ENCODE measurements around the gene CHRNB2. TPM values are rescaled to one million over a fixed set of nuclear protein-coding genes. Genes with fewer than 3 reads are reported as not detected.

Gene CHRNB2
- total and polyA plus RNA-seq, 2 of the 4 experiments (the other 2 are of a cell fraction), result under 0.01 to 0.03 TPM

DNA sequence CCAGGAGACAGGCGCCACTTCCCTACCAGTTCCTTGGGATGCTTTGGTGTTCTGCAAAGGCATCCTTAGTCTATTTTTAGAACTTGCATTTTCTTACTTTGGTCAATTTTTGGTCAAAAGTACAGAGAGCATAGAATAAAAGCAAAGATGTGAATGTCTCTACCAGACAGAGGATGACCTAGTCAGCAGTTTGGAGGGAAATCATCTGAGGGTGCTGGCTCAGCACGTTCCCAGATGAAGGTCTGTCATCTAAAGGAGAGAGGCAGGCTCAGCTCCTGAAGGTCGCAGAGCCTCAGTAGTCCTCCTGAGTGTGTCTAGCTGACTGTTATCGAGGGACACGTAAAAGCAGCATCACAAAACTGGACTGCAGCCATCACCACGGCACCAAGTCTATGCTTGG, 15.3 kb downstream of the CHRNB2 start:
- H3K9me1 ChIP-seq (ENCODE audit: insufficient read depth, low read length), result peaks cover 11% of the 10 kb centered on the region
- H3K79me1 ChIP-seq (ENCODE audit: low read depth in 1 of 2, low read length in 2 of 2), result peaks cover 5 to 38% of the 10 kb centered on the region in 2 experiments; a peak in 3 of 4 replicates
- no peak overlapping the region for H2BK120ac ChIP-seq (ENCODE audit: low read depth, low read length)
- no peak overlapping the region for H4K5ac ChIP-seq (ENCODE audit: low read depth, low read length)
- H3K4ac ChIP-seq (ENCODE audit: low read depth, low read length), result no peak overlapping the region
- no peak overlapping the region for H3K14ac ChIP-seq (replicated peaks; ENCODE audit: low read depth, low read length)
- ChIA-PET CTCF (no interaction called here), POLR2A (ENCODE audit: unreplicated experiment) (interaction anchor here (0.6 kb wide), 1 partner anchor 23 kb away, joined by 3 read pairs; no protein-coding TSS in a partner anchor)
- H3K4me3 ChIP-seq (ENCODE audit: insufficient read depth, low read depth, low read length), result no peak overlapping the region
- 100% methylated on average over 1 of the region's 6 CpGs; no CpG with 5 or more reads in 1 of the 2 experiments for WGBS, 2 experiments (ENCODE audit: extremely low coverage in 2 of 2, insufficient read length in 1 of 2)
- H4K8ac ChIP-seq (ENCODE audit: low read depth in 2 of 2, low read length in 2 of 2), result no peak overlapping the region
- H3K56ac ChIP-seq (ENCODE audit: extremely low read depth, insufficient read depth, low read length), result no peak overlapping the region
- no peak overlapping the region for H4K91ac ChIP-seq (ENCODE audit: insufficient read depth, low read depth, low read length)
- ATAC-seq (ENCODE audit: low read depth), result no peak
- H4K20me1 ChIP-seq (ENCODE audit: insufficient read depth, low read length), result peaks cover 30% of the 10 kb centered on the region; the same call in 1 of the 2 replicates
- in situ Hi-C loops (cut with MboI; ENCODE audit: low sequenced_read_pairs) (no loop called here), intact Hi-C loops (cut with micrococcal nuclease) (no loop called here), dilution Hi-C loops (cut with HindIII; ENCODE audit: low sequenced_read_pairs, unreplicated experiment) (no loop called here)
- no peaks in the 10 kb centered on the region for H3K27me3 ChIP-seq (ENCODE audit: control insufficient read depth, insufficient read depth, low read length)
- no peak overlapping the region for H2BK5ac ChIP-seq (ENCODE audit: low read depth, low read length, poor library complexity, severe bottlenecking)
- H2AK9ac ChIP-seq (replicated peaks; ENCODE audit: low read depth, low read length, poor library complexity), result no peak overlapping the region
- peaks cover 86% of the 10 kb centered on the region for H3K36me3 ChIP-seq (ENCODE audit: control insufficient read depth, insufficient read depth, low read length)
- no peak for DNase-seq
- H3K27ac ChIP-seq (ENCODE audit: insufficient read depth, low read length), result no peak overlapping the region
- 0 out of 2 replicates have a peak, but pooled peaks have one; percentile 36 for TF ChIP-seq MAFK (IDR thresholded peaks at IDR 0.05; ENCODE audit: low read depth, low read length)
- no peak for TF ChIP-seq MAZ (IDR thresholded peaks at IDR 0.05; ENCODE audit: borderline replicate concordance, low read depth, low read length)
- no peak overlapping the region for H2BK15ac ChIP-seq (ENCODE audit: low read depth, low read length)
- no peak overlapping the region for H2AFZ ChIP-seq (replicated peaks; ENCODE audit: low read length, poor library complexity)
- H3K23ac ChIP-seq (ENCODE audit: low read depth, low read length), result no peak overlapping the region
- H2AK5ac ChIP-seq (ENCODE audit: low read depth, low read length), result no peak overlapping the region
- no TSS peak for BruUV-seq (replicated peaks)
- no peaks in the 10 kb centered on the region for H3K9me3 ChIP-seq (ENCODE audit: control insufficient read depth, insufficient read depth, low read length)
- no peak overlapping the region for H3K4me2 ChIP-seq (ENCODE audit: low read depth, low read length)
- no peak overlapping the region for H3K18ac ChIP-seq (ENCODE audit: low read depth, low read length)
- no peak overlapping the region for H2BK20ac ChIP-seq (ENCODE audit: low read depth, low read length)
- peaks cover 3% of the 10 kb centered on the region for H3K4me1 ChIP-seq (ENCODE audit: control insufficient read depth, insufficient read depth, low read length)
- no peak overlapping the region for H3K9ac ChIP-seq (ENCODE audit: low read depth, low read length)
